Esophagus squamous epithelium (tissue), 5 donors: ENCODE results near the gene DLG2. TPM values are rescaled to one million over a fixed set of nuclear protein-coding genes. Genes with fewer than 3 reads are reported as not detected.

Experiments
- DNase-seq: peaks from one replicate; lab custom pipeline; 2025; lab: John Stamatoyannopoulos, UW
- H3K27ac ChIP-seq, 4 donors: fragments of 200-600 bp; sonication (generic); one replicate each; pipeline ENCODE4 v1.5.1; 2016 to 2019; ENCODE audit warnings: mild to moderate bottlenecking in 1 of 4
- H3K27me3 ChIP-seq, 4 donors: fragments of 200-600 bp; sonication (generic); 1 replicate in 3 of 4; 2 replicates in 1 of 4; pipeline versions ENCODE4 v1.5.1 to v1.6.0; 2017 to 2021; ENCODE audit warnings: antibody characterized with exemption in 1 of 4
- H3K36me3 ChIP-seq, 3 donors: fragments of 200-600 bp; sonication (generic); one replicate each; pipeline ENCODE4 v1.5.1; 2016 to 2019
- H3K4me1 ChIP-seq, 3 donors: fragments of 200-600 bp; sonication (generic); one replicate each; pipeline ENCODE4 v1.5.1; 2017 to 2019
- H3K4me3 ChIP-seq, 4 donors: fragments of 200-600 bp; sonication (generic); 1 replicate in 3 of 4; 2 replicates in 1 of 4; pipeline ENCODE4 v1.5.1; 2016 to 2019; ENCODE audit warnings: mild to moderate bottlenecking in 2 of 4, moderate library complexity in 1 of 4
- H3K9me3 ChIP-seq, 3 donors: fragments of 200-600 bp; sonication (generic); one replicate each; pipeline ENCODE4 v1.5.1; 2016 to 2019
- POLR2A ChIP-seq, 4 donors: fragments of 450-650 bp; IDR thresholded peaks; one replicate each; pipeline ENCODE4 v1.6.1; 2017; ENCODE audit warnings: antibody characterized with exemption in 4 of 4, mild to moderate bottlenecking in 4 of 4, moderate library complexity in 3 of 4
- WGBS, 2 donors: methylation state at CpG; one replicate each; pipeline ENCODE4 v1.1.5; 2018; 5-methylcytosine and 5-hydroxymethylcytosine counted together
- intact Hi-C: fragments of 100-400 bp; cut with DNase I; formaldehyde crosslinking; loops from one replicate; pipeline ENCODE4 v1.15.0; 2022
- total RNA-seq, 4 donors: library from RNA; depleted of rRNA; stranded (reverse); fragments of >200 nt; gene quantifications; one replicate each; pipeline ENCODE4 v1.1.0, GENCODE V29; 2016
- TF ChIP-seq, protein P1 (sequence below), 6 experiments: fragments of 450-650 bp in 4 of 6; fragments of 200-600 bp in 2 of 6; sonication (generic) in 2 of 6; IDR thresholded peaks; one replicate each; pipeline ENCODE4 v1.5.1; 2016 to 2019; ENCODE audit warnings: antibody characterized with exemption in 6 of 6, mild to moderate bottlenecking in 4 of 6, moderate library complexity in 4 of 6
- donor health status: DM: yes; HTN: yes; CAD: no.

Gene DLG2
- total RNA-seq, 4 donors from 2014 or later = 2.9 to 27.7 (median 12.6) TPM

- DNase-seq = no peak
- TF ChIP-seq POLR2A (IDR thresholded peaks at IDR 0.05) = no peak
- TF ChIP-seq, protein P1, sequence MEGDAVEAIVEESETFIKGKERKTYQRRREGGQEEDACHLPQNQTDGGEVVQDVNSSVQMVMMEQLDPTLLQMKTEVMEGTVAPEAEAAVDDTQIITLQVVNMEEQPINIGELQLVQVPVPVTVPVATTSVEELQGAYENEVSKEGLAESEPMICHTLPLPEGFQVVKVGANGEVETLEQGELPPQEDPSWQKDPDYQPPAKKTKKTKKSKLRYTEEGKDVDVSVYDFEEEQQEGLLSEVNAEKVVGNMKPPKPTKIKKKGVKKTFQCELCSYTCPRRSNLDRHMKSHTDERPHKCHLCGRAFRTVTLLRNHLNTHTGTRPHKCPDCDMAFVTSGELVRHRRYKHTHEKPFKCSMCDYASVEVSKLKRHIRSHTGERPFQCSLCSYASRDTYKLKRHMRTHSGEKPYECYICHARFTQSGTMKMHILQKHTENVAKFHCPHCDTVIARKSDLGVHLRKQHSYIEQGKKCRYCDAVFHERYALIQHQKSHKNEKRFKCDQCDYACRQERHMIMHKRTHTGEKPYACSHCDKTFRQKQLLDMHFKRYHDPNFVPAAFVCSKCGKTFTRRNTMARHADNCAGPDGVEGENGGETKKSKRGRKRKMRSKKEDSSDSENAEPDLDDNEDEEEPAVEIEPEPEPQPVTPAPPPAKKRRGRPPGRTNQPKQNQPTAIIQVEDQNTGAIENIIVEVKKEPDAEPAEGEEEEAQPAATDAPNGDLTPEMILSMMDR (IDR thresholded peaks at IDR 0.05) = no peak
- WGBS, 2 donors = 75 to 77% methylated on average over 5 of the region's 5 CpGs
- Histone ChIP-seq H3K4me3 (no peak overlapping the region), H3K27me3 (no peaks in the 10 kb centered on the region), H3K4me1 (no peaks in the 10 kb centered on the region), H3K36me3 (no peaks in the 10 kb centered on the region), H3K27ac (no peak overlapping the region), H3K9me3 (no peaks in the 10 kb centered on the region)
- intact Hi-C loops = no loop called here
Observed at GRCh38 chr11:83639995-83640758, 1987.0 kb downstream of the DLG2 start.

DNA sequence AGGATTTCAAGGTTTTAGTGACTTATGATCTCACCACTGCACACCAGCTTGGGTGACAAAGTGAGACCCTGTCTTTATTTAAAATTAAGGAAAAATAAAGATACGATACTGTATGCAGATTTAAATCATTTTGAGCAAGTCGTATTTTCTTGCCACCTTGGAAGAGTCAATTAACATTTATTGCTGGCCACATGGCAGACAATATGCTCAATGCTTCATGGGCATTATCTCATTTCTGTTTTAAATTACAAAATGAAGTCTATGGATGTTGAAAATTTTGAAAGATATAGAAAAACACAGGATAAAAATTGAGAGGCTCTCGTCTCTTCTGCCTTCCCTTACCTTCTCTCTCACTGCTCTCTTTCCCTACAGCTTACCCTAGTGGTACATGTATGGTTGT lies 1992.0 kb downstream of the DLG2 start:
- intact Hi-C loops = no loop called here
- TF ChIP-seq, protein P1 (IDR thresholded peaks at IDR 0.05) = no peak
- TF ChIP-seq POLR2A (IDR thresholded peaks at IDR 0.05) = no peak
- H3K36me3 ChIP-seq = no peaks in the 10 kb centered on the region
- no peak for DNase-seq
- H3K4me1 ChIP-seq = no peaks in the 10 kb centered on the region
- no peak overlapping the region for H3K27ac ChIP-seq
- no peaks in the 10 kb centered on the region for H3K27me3 ChIP-seq
- WGBS, 2 donors = 87 to 89% methylated on average over 3 of the region's 3 CpGs
- H3K4me3 ChIP-seq = no peak overlapping the region
- H3K9me3 ChIP-seq = no peaks in the 10 kb centered on the region

DNA sequence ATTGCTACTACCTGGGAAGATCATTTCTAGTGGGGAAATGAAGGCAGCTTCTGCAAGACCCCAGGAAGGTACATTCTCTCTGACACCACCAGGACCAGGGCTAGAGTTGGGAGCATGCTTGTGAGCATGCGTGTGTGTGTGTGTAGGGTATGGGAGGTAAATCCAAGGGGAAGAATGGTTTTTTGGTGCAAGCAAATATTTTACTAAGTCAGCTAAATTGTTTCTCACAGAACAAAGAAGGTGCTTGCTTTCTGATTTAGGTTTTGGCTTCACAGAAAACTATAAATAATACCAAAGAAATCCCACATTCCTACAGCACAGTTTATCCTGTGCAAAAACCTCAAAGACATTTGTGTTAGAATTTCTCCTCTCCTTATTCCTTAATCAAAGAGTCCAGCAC lies 1996.9 kb downstream of the DLG2 start:
- no peak overlapping the region for H3K27ac ChIP-seq
- H3K9me3 ChIP-seq = no peaks in the 10 kb centered on the region
- intact Hi-C loops = no loop called here
- no peak for DNase-seq
- no peaks in the 10 kb centered on the region for H3K27me3 ChIP-seq
- 91 to 100% methylated on average over 1 of the region's 1 CpG for WGBS, 2 donors
- TF ChIP-seq, protein P1 (IDR thresholded peaks at IDR 0.05) = no peak
- no peak for TF ChIP-seq POLR2A (IDR thresholded peaks at IDR 0.05)
- H3K36me3 ChIP-seq = no peaks in the 10 kb centered on the region
- H3K4me3 ChIP-seq = no peak overlapping the region
- H3K4me1 ChIP-seq = no peaks in the 10 kb centered on the region

GRCh38 chr11:83629775-83630174 lies 1997.4 kb downstream of the DLG2 start:
- Histone ChIP-seq H3K36me3 (no peaks in the 10 kb centered on the region), H3K4me1 (no peaks in the 10 kb centered on the region), H3K27ac (no peak overlapping the region), H3K27me3 (no peaks in the 10 kb centered on the region), H3K9me3 (no peaks in the 10 kb centered on the region), H3K4me3 (no peak overlapping the region)
- WGBS, 2 donors = 66 to 71% methylated on average over 2 of the region's 2 CpGs
- no peak for DNase-seq
- no peak for TF ChIP-seq POLR2A (IDR thresholded peaks at IDR 0.05)
- TF ChIP-seq, protein P1 (IDR thresholded peaks at IDR 0.05) = no peak
- intact Hi-C loops = no loop called here

DNA sequence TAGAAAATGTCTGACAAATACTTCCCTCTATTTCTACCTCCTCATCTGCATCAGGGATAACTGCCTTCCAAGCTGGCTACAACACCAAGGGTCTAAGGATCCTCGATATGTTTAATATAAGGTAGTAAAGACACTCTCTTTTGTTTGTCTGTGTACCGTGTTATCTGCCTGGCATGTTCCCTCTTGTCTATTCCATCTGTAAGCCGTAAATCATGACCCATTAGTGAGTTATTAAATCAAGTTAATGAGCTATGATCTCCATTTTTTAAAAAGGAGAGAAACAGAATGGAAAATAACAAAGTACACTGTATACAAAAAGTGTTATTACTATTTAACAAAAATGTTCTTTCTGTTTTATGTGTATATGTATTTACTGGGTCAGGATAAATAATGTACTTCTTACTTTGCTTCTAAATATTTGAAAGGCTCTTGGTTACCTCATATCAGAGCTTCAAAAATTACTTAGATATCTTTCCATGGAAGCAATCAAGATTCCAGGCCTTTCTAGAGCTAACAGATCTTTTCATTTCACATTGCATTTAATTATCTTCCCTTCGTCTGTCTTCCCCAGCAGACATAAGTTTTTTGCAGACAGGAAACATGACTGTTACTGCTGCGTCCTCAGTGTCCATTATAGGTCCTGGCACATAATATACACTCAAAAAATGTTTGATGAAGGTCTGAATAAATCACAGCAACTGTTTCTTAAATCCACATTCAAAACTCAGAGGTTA lies 1998.4 kb downstream of the DLG2 start:
- H3K4me3 ChIP-seq = no peak overlapping the region
- no peak for DNase-seq
- 39 to 49% methylated on average over 5 of the region's 5 CpGs for WGBS, 2 donors
- intact Hi-C loops = no loop called here
- no peak for TF ChIP-seq POLR2A (IDR thresholded peaks at IDR 0.05)
- TF ChIP-seq, protein P1 (IDR thresholded peaks at IDR 0.05) = no peak
- no peaks in the 10 kb centered on the region for H3K9me3 ChIP-seq
- no peaks in the 10 kb centered on the region for H3K4me1 ChIP-seq
- no peaks in the 10 kb centered on the region for H3K36me3 ChIP-seq
- no peak overlapping the region for H3K27ac ChIP-seq
- no peaks in the 10 kb centered on the region for H3K27me3 ChIP-seq
